Skeletal muscle cell (primary cell): ENCODE results near the gene RGS17.

Experiments
- DNase-seq: peaks from one replicate; pipeline ENCODE4 v3.0.0-alpha.2; 2010; ENCODE audit warnings: low read depth
- H3K4me3 ChIP-seq: 2 replicates; pipeline ENCODE4 v1.5.1; 2011; ENCODE audit warnings: low read depth, mild to moderate bottlenecking, control low read depth, low read length, moderate library complexity

RGS17 gene

GRCh38 chr6:153047386-153047785 is 83.7 kb downstream of the RGS17 start:
- no peak for DNase-seq
- no peak overlapping the region for H3K4me3 ChIP-seq

- no peak for DNase-seq
- H3K4me3 ChIP-seq: no peak overlapping the region
Measured at GRCh38 chr6:153045271-153045670, 85.8 kb downstream of the RGS17 start.

GRCh38 chr6:153044295-153044694 is 86.8 kb downstream of the RGS17 start:
- H3K4me3 ChIP-seq: no peak overlapping the region
- no peak for DNase-seq

- no peak overlapping the region for H3K4me3 ChIP-seq
- DNase-seq: no peak
Measured at GRCh38 chr6:153043719-153044118, 87.4 kb downstream of the RGS17 start.

- H3K4me3 ChIP-seq: no peak overlapping the region
- DNase-seq: peak; percentile 31
Measured at GRCh38 chr6:153038378-153039057, 92.6 kb downstream of the RGS17 start.

GRCh38 chr6:153034139-153034538 is 96.9 kb downstream of the RGS17 start:
- DNase-seq: no peak
- H3K4me3 ChIP-seq: no peak overlapping the region

DNA sequence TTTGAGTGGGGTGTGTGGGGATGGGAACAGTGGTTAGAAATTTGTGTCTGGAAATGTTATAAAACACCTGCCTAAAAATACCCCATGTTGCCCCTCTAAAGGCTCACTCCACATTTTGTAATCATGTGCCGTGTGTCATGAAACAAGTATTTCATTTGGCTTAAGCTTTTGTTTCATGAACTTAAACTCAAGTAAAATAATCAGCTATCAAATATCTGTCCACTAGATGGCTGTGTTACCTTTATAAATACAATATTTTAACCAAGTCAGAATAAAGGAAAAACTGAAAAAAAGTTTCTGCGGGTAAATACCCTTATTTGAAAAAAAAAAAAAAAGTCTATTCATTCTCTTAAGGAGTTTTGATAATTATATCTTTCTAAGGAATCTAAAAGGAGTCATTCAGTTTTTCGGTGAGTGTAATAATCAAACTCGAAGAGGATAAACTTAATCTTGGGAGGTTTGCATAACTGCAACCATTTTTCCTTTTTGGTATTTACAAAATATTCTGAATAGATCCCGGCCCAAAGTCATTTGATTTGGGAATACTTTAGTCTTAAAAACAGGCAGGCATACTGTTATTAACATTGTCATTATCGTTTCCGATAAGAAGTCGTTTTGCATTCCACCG is 98.7 kb downstream of the RGS17 start:
- no peak overlapping the region for H3K4me3 ChIP-seq
- DNase-seq: no peak

DNA sequence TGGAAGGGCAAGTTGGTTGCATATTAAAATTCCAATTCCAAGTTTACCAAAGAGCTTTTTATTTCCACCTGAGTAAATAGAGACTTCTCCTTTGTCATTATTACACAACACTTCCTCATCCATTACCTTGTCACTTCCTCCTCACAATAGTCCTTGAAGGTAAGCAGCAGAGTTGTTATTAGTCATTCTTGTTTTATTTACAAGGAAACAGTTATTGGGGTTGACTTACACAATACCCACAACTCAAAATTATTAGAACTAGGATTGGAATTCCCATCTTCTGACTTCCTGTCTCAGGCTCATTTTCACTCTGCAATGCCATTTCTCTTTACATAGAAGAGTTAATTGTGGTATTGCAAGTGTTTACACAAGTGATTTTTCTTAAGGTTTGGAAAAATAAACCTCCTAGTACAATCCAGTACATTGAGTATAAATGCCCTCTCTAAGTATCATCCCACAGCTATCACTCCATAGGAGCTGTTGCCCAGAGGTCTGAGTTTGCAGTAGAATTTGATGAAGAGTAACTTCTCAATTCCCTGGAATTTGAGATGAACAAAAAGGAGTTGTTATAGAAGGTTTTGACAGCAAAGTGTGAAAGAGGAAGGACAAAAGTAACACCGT is 99.6 kb downstream of the RGS17 start:
- no peak overlapping the region for H3K4me3 ChIP-seq
- no peak for DNase-seq

DNA sequence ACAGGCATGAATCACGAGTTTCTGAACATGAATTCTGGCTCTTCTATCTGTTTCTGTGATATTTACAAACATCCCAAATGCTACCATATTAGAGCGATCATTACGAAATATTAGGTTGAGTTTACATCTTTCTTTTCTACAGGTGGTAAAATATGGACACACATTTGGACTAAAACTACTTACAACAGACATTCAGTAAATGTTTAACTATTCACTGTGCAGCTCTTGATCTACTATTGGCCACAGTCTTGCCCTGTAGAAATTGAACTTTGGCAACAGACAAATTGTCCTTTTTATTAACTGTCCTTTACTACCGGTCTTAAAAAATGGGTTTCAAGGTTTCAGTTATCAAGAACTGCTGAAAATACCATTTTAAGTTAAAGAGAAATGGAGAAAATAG is 102.1 kb downstream of the RGS17 start:
- DNase-seq: no peak
- no peak overlapping the region for H3K4me3 ChIP-seq

- DNase-seq: no peak
- no peak overlapping the region for H3K4me3 ChIP-seq
Measured at GRCh38 chr6:153028286-153028685, 102.8 kb downstream of the RGS17 start.

- DNase-seq: no peak
- H3K4me3 ChIP-seq: no peak overlapping the region
Measured at GRCh38 chr6:153027480-153027879, 103.6 kb downstream of the RGS17 start.

DNA sequence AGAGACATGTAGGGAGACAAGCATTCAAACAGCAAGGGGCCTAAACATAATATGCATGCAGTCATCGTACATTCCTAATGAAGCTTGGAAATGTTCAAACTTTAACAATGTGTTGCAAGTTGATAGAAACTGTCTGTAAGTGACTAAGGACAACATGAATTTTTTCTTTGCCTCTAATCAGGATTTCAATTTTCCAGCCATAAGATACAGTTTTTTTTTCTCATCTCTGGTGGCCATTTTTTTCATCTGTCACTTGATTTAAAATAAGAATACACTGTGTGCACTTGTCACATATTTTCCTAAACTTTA is 106.4 kb downstream of the RGS17 start:
- no peak overlapping the region for H3K4me3 ChIP-seq
- DNase-seq: no peak

- H3K4me3 ChIP-seq: no peak overlapping the region
- no peak for DNase-seq
Measured at GRCh38 chr6:153023977-153024708, 106.9 kb downstream of the RGS17 start.

DNA sequence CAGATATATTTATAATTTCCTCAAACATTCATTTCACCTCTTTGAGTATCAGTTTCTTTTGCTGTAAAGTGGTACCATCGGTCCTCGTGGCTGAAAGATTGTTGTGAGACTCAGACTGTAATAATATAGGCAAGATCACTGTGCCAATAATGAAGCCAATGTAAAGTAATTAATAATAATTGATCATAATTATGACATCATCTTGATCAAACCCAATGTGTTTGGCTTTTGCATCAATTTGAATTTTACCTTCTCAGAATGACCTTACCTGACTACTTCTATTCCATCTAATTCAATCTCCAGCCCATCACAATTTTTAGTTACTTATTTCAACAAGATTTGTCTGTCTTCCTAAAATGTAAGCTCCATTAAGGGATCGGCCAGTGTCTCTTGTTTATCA is 112.7 kb downstream of the RGS17 start:
- DNase-seq: no peak
- H3K4me3 ChIP-seq: no peak overlapping the region

DNA sequence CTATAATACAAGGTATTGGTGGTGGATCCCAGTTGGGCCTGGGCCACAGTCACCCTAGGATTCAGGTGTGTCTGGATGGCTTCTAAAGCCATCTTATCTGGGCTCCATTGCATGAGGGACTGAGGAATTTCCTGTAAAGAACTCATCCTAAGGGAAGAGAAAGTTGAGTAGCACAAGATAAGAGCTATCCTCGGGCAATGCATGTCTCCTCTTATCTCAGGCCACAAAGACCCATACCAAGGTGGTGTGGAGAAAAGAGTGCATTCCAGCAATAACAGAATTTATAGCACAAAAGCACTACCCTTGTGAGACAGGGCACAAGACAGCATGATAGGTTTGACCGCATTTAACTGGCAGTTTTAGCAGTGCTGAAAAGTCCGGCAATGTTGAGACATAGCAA is 114.2 kb downstream of the RGS17 start:
- no peak overlapping the region for H3K4me3 ChIP-seq
- DNase-seq: no peak

DNA sequence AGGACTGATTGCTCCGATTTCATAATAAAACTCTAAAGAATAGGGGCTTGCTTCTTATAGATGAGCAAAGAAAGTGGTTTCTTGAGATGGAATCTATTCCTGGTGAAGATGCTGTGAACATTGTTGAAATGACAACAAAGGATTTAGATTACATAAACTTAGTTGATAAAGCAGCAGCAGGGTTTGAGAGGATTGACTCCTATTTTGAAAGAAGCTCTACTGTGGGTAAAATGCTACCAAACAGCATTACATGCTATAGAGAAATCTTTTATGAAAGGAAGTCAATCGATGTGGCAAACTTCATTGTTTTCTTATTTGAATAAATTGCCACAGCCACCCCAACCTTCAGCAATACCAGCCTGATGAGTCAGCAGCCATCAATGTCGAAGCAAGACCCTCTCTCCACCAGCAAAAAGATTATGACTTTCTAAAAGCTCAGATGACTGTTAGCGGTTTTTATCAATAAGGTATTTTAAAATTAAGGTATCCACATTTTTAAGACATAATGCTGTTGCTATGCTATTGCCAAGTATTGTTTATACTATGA is 115.9 kb downstream of the RGS17 start:
- DNase-seq: no peak
- H3K4me3 ChIP-seq: no peak overlapping the region

DNA sequence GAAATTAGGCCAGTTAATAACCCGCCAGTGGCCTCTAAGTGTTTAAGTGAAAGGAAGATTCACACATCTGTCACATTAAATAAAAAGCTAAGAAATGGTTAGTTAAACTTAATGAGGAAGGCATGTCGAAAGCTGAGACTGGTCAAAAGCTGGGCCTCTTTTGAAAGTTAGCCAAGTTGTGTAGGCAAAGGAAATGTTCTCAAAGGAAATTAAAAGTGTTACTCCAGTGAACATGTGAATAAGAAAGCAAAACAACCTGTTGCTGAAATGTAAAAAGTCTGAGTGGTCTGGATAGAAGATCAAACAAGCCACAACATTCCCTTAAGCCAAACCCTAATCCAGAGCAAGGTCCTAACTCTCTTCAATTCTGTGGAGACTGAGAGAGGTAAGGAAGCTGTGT is 117.6 kb downstream of the RGS17 start:
- no peak for DNase-seq
- H3K4me3 ChIP-seq: no peak overlapping the region

GRCh38 chr6:153012856-153013255 is 118.2 kb downstream of the RGS17 start:
- no peak for DNase-seq
- no peak overlapping the region for H3K4me3 ChIP-seq

DNA sequence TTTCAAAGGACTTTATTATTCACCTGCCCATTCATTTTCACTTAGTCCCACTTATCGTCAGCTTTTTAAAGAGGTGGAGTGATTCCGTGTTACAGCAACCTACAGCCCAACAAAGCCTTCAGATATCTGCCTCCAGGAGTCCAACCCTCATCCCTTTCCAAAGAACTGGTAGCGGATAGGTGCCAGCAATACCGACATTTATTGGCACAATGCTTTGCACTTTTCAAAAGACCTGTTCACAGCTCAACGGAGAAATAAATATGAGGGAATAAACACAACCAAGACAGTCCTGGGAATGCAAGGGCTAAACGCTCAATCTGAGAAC is 127.8 kb downstream of the RGS17 start:
- no peak for DNase-seq

GRCh38 chr6:153002613-153003365 is 128.3 kb downstream of the RGS17 start, which contains the start of gene MTRF1L:
Gene MTRF1L (minus strand): TSS chr6:153002709. CDS start chr6:153002685, 24 bp downstream.
- DNase-seq: peak; percentile 89
- peak within 1 kb of the TSS; percentile 91 for H3K4me3 ChIP-seq

More for the DNA sequence above, 127.8 kb downstream of the RGS17 start:
- peak overlapping the region; percentile 91 for H3K4me3 ChIP-seq
